ENCODE measurements around the gene TSPAN2.

Gene TSPAN2

GRCh38 chr1:115073298-115074087 is 15.8 kb downstream of the TSPAN2 start:
- no peak for DNase-seq

GRCh38 chr1:115071012-115071664 is 18.2 kb downstream of the TSPAN2 start:
- no peak for DNase-seq

GRCh38 chr1:115069659-115070308 is 19.5 kb downstream of the TSPAN2 start:
- no peak for DNase-seq

- no peak for DNase-seq
These were observed 20.3 kb downstream of the TSPAN2 start for GRCh38 chr1:115068826-115069585.

GRCh38 chr1:115067161-115067859 is 22.0 kb downstream of the TSPAN2 start:
- DNase-seq, result no peak

- DNase-seq, result no peak
These were observed 24.3 kb downstream of the TSPAN2 start for GRCh38 chr1:115065021-115065420.

GRCh38 chr1:115064461-115064860 is 24.8 kb downstream of the TSPAN2 start:
- no peak for DNase-seq

- peak; percentile 80 for DNase-seq
These were observed 25.9 kb downstream of the TSPAN2 start for GRCh38 chr1:115063228-115063901.

GRCh38 chr1:115062542-115063004 is 26.7 kb downstream of the TSPAN2 start:
- DNase-seq, result peak; percentile 95

- no peak for DNase-seq
These were observed 28.8 kb downstream of the TSPAN2 start for GRCh38 chr1:115060501-115060900.

- DNase-seq, result no peak
These were observed 30.0 kb downstream of the TSPAN2 start for GRCh38 chr1:115059316-115059715.

GRCh38 chr1:115057661-115058254 is 31.5 kb downstream of the TSPAN2 start:
- DNase-seq, result no peak

GRCh38 chr1:115056395-115056798 is 32.9 kb downstream of the TSPAN2 start:
- no peak for DNase-seq

GRCh38 chr1:115052454-115053083 is 36.7 kb downstream of the TSPAN2 start:
- peak; percentile 72 for DNase-seq

GRCh38 chr1:115051850-115052249 is 37.5 kb downstream of the TSPAN2 start:
- DNase-seq, result no peak

GRCh38 chr1:115046751-115047150 is 42.6 kb downstream of the TSPAN2 start:
- no peak for DNase-seq

- DNase-seq, result no peak
These were observed 47.6 kb downstream of the TSPAN2 start for GRCh38 chr1:115041654-115042053.

- no peak for DNase-seq
These were observed 48.8 kb downstream of the TSPAN2 start for GRCh38 chr1:115040501-115040900.

- DNase-seq, result no peak
These were observed 52.3 kb downstream of the TSPAN2 start for GRCh38 chr1:115036814-115037507.

- DNase-seq, result no peak
These were observed 53.7 kb downstream of the TSPAN2 start for GRCh38 chr1:115035652-115036051.

Data from CD4-positive, alpha-beta T cell treated with Interleukin-21 for 1 hour (primary cell).